CD14-positive monocyte (primary cell): Measurements from ENCODE around the gene UQCC2. TPM values are rescaled to one million over a fixed set of nuclear protein-coding genes. Genes with fewer than 3 reads are reported as not detected.

ENCODE experiments used
- DNase-seq, 3 donors: peaks; one replicate each; pipeline ENCODE4 v3.0.0-alpha.2; 2011 to 2022
- H2AFZ ChIP-seq: 2 replicates; pipeline ENCODE4 v1.6.0; 2012; ENCODE audit warnings: mild to moderate bottlenecking, low read depth, low read length, inconsistent platforms; ENCODE audit not compliant: insufficient read depth, poor library complexity, severe bottlenecking
- H3K27ac ChIP-seq, 2 donors: 1 replicate in 1 of 2; 2 replicates in 1 of 2; pipeline ENCODE4 v1.5.1; 2012 to 2013; ENCODE audit warnings: low read length in 2 of 2, control low read depth in 1 of 2, inconsistent platforms in 1 of 2, low read depth in 1 of 2, mild to moderate bottlenecking in 1 of 2
- H3K27me3 ChIP-seq, 2 donors: one replicate each; pipeline versions ENCODE4 v1.6.0 to v1.6.1; 2011 to 2013; ENCODE audit warnings: low read length in 2 of 2; ENCODE audit not compliant: control insufficient read depth in 2 of 2, insufficient read depth in 2 of 2
- H3K36me3 ChIP-seq, 2 donors: replicated peaks in 1 of 2; 1 replicate in 1 of 2; 2 replicates in 1 of 2; pipeline versions ENCODE4 v1.5.1 to v1.6.1; 2012 to 2013; ENCODE audit warnings: low read length in 2 of 2, control low read depth in 1 of 2, inconsistent platforms in 1 of 2, mild to moderate bottlenecking in 1 of 2; ENCODE audit not compliant: insufficient read depth in 2 of 2, control insufficient read depth in 1 of 2
- H3K4me1 ChIP-seq, 2 donors: 1 replicate in 1 of 2; 2 replicates in 1 of 2; pipeline versions ENCODE4 v1.5.1 to v1.6.1; 2012 to 2013; ENCODE audit warnings: low read length in 2 of 2, control low read depth in 1 of 2, inconsistent platforms in 1 of 2, mild to moderate bottlenecking in 1 of 2, moderate library complexity in 1 of 2; ENCODE audit not compliant: insufficient read depth in 2 of 2, control insufficient read depth in 1 of 2
- H3K4me2 ChIP-seq: replicated peaks from 2 replicates; pipeline ENCODE3; 2012; ENCODE audit warnings: low read length, moderate library complexity, mild to moderate bottlenecking; ENCODE audit not compliant: poor library complexity, severe bottlenecking; ENCODE audit errors: extremely low read depth
- H3K4me3 ChIP-seq, 3 experiments: fragments of 200-600 bp in 1 of 3; sonication (generic) in 1 of 3; replicated peaks in 1 of 3; 1 replicate in 2 of 3; 2 replicates in 1 of 3; pipeline ENCODE4 v1.5.1; 2011 to 2013; ENCODE audit warnings: low read length in 3 of 3, mild to moderate bottlenecking in 3 of 3, control low read depth in 2 of 3, low read depth in 2 of 3, inconsistent platforms in 1 of 3, moderate library complexity in 1 of 3
- H3K79me2 ChIP-seq: 2 replicates; pipeline ENCODE4 v1.6.0; 2012; ENCODE audit warnings: mild to moderate bottlenecking, control low read depth, inconsistent platforms, low read length, moderate library complexity; ENCODE audit not compliant: insufficient read depth
- H3K9ac ChIP-seq: 2 replicates; pipeline ENCODE4 v1.6.0; 2017; ENCODE audit warnings: low read length, mild to moderate bottlenecking; ENCODE audit not compliant: insufficient read depth, poor library complexity, severe bottlenecking
- H3K9me3 ChIP-seq, 2 donors: replicated peaks in 1 of 2; 1 replicate in 1 of 2; 2 replicates in 1 of 2; pipeline versions ENCODE4 v1.5.1 to v1.6.1; 2012 to 2013; ENCODE audit warnings: low read length in 2 of 2, control low read depth in 1 of 2; ENCODE audit not compliant: control insufficient read depth in 1 of 2, insufficient read depth in 1 of 2
- H4K20me1 ChIP-seq: 2 replicates; pipeline ENCODE4 v1.6.0; 2012; ENCODE audit warnings: mild to moderate bottlenecking, low read length, control low read depth, moderate library complexity; ENCODE audit not compliant: insufficient read depth
- H3K27ac Mint-ChIP-seq, 7 donors: one replicate each; pipeline ENCODE4 v1.8.0; 2020; ENCODE audit warnings: mild to moderate bottlenecking in 7 of 7, mixed read lengths in 7 of 7, moderate library complexity in 6 of 7, inconsistent platforms in 2 of 7
- H3K27me3 Mint-ChIP-seq, 3 donors: one replicate each; pipeline ENCODE4 v1.8.0; 2021 to 2022; ENCODE audit warnings: low read depth in 3 of 3, mild to moderate bottlenecking in 3 of 3, mixed read lengths in 3 of 3, moderate library complexity in 3 of 3, inconsistent platforms in 1 of 3
- H3K36me3 Mint-ChIP-seq, 2 donors: one replicate each; pipeline ENCODE4 v1.8.0; 2020; ENCODE audit warnings: mixed read lengths in 2 of 2, inconsistent platforms in 1 of 2, mild to moderate bottlenecking in 1 of 2
- H3K4me1 Mint-ChIP-seq: one replicate; pipeline ENCODE4 v1.8.0; 2020; ENCODE audit warnings: mild to moderate bottlenecking, mixed read lengths
- H3K4me3 Mint-ChIP-seq, 2 donors: one replicate each; pipeline ENCODE4 v1.8.0; 2020; ENCODE audit warnings: mild to moderate bottlenecking in 2 of 2, mixed read lengths in 2 of 2, moderate library complexity in 1 of 2
- H3K9me3 Mint-ChIP-seq, 7 donors: one replicate each; pipeline ENCODE4 v1.8.0; 2020 to 2022; ENCODE audit warnings: mixed read lengths in 7 of 7, mild to moderate bottlenecking in 6 of 7, moderate library complexity in 6 of 7, inconsistent platforms in 2 of 7
- CTCF ChIP-seq: fragments of 200-600 bp; IDR thresholded peaks from one replicate; pipeline ENCODE4 v1.8.0; 2022; ENCODE audit warnings: antibody characterized with exemption, mild to moderate bottlenecking
- WGBS: methylation state at CpG from one replicate; pipeline ENCODE4 v1.1.5; 2013; ENCODE audit warnings: missing lambda C conversion rate; ENCODE audit not compliant: insufficient coverage; 5-methylcytosine and 5-hydroxymethylcytosine counted together
- intact Hi-C, 2 donors: fragments of 100-400 bp; cut with micrococcal nuclease; formaldehyde crosslinking; loops; one replicate each; pipeline versions ENCODE4 v1.15.0 to v1.15.1; 2023
- polyA plus RNA-seq, 3 donors: library from polyadenylated mRNA; depleted of rRNA in 1 of 3; unstranded in 2 of 3; stranded (reverse) in 1 of 3; fragments of 300-500 nt in 2 of 3; fragments of >200 nt in 1 of 3; fragmentation: Illumina TruSeq in 2 of 3; gene quantifications; 1 replicate in 2 of 3; 2 replicates in 1 of 3; pipeline ENCODE4 v1.2.3, GENCODE V29; 2012 to 2021

The UQCC2 gene
- polyA plus RNA-seq, 3 donors = 10.3 to 39.3 (median 37.2) TPM

- H3K4me3 Mint-ChIP-seq = no peak overlapping the region
- peaks cover 5 to 45% of the 10 kb centered on the region in 2 donors for H3K36me3 Mint-ChIP-seq
- DNase-seq = no peak
- H3K79me2 ChIP-seq = no peaks in the 10 kb centered on the region
- WGBS = 89% methylated on average over 5 of the region's 7 CpGs
- TF ChIP-seq CTCF = no peak
- H4K20me1 ChIP-seq = no peaks in the 10 kb centered on the region
- no peak overlapping the region for H3K4me3 ChIP-seq
- peaks cover 0 to 2% (median 0%) of the 10 kb centered on the region in 3 donors for H3K27me3 Mint-ChIP-seq
- peak overlapping the region in 1 of 7 donors; percentile 45 for H3K27ac Mint-ChIP-seq
- no peak overlapping the region for H3K9ac ChIP-seq
- no peaks in the 10 kb centered on the region for H3K36me3 ChIP-seq
- no peak overlapping the region for H3K4me2 ChIP-seq
- H3K4me1 Mint-ChIP-seq = no peaks in the 10 kb centered on the region
- intact Hi-C loops = no loop called here
- H3K27ac ChIP-seq = no peak overlapping the region
- no peak overlapping the region for H2AFZ ChIP-seq
- H3K27me3 ChIP-seq = no peaks in the 10 kb centered on the region
- H3K4me1 ChIP-seq = no peaks in the 10 kb centered on the region
- no peaks in the 10 kb centered on the region for H3K9me3 ChIP-seq
- H3K9me3 Mint-ChIP-seq = peaks cover 0 to 2% (median 0%) of the 10 kb centered on the region in 7 donors
These were observed 26.5 kb downstream of the UQCC2 start for GRCh38 chr6:33684983-33685382.

- Histone ChIP-seq H3K9me3 (no peaks in the 10 kb centered on the region), H3K4me2 (no peak overlapping the region), H2AFZ (no peak overlapping the region), H3K36me3 (no peaks in the 10 kb centered on the region), H3K27ac (no peak overlapping the region), H3K4me1 (no peaks in the 10 kb centered on the region), H3K4me3 (no peak overlapping the region), H3K9ac (no peak overlapping the region), H3K27me3 (no peaks in the 10 kb centered on the region), H4K20me1 (no peaks in the 10 kb centered on the region), H3K79me2 (no peaks in the 10 kb centered on the region)
- WGBS = 97% methylated on average over 11 of the region's 16 CpGs
- H3K27me3 Mint-ChIP-seq = peaks cover 0 to 2% (median 0%) of the 10 kb centered on the region in 3 donors
- no peak overlapping the region for H3K4me3 Mint-ChIP-seq
- TF ChIP-seq CTCF = no peak
- no peak overlapping the region for H3K27ac Mint-ChIP-seq
- intact Hi-C loops = no loop called here
- peaks cover 7 to 43% of the 10 kb centered on the region in 2 donors for H3K36me3 Mint-ChIP-seq
- H3K4me1 Mint-ChIP-seq = no peaks in the 10 kb centered on the region
- peaks cover 0 to 2% (median 0%) of the 10 kb centered on the region in 7 donors for H3K9me3 Mint-ChIP-seq
- DNase-seq = no peak
These were observed 27.0 kb downstream of the UQCC2 start for GRCh38 chr6:33684428-33684896.
